GM18861 (cell line): ENCODE data around the gene ADD1.

Experiments used
- ATAC-seq: cut with Tn5 transposase; IDR thresholded peaks from one replicate; pipeline ENCODE4 v1.9.1; 2021; ENCODE audit not compliant: unreplicated experiment

ADD1 gene

GRCh38 chr4:2834001-2834921 is 9.4 kb upstream of the ADD1 start:
- no peak for ATAC-seq

GRCh38 chr4:2835978-2836377 is 7.7 kb upstream of the ADD1 start:
- no peak for ATAC-seq

GRCh38 chr4:2836391-2836859 is 7.2 kb upstream of the ADD1 start:
- ATAC-seq = no peak

- ATAC-seq = no peak
Measured at GRCh38 chr4:2837110-2837903, 6.3 kb upstream of the ADD1 start.

- no peak for ATAC-seq
Measured at GRCh38 chr4:2837904-2838496, 5.6 kb upstream of the ADD1 start.

- ATAC-seq = no peak
Measured at GRCh38 chr4:2839060-2839459, 4.6 kb upstream of the ADD1 start.

GRCh38 chr4:2842687-2843262 is 869 bp upstream of the ADD1 start:
- ATAC-seq = no peak

- no peak for ATAC-seq
Measured at GRCh38 chr4:2843941-2844584, 419 bp downstream of the ADD1 start.

- no peak for ATAC-seq
Measured at GRCh38 chr4:2846172-2846571, 2.5 kb downstream of the ADD1 start.

- no peak for ATAC-seq
Measured at GRCh38 chr4:2847302-2847871, 3.7 kb downstream of the ADD1 start.

- ATAC-seq = no peak
Measured at GRCh38 chr4:2848449-2848848, 4.8 kb downstream of the ADD1 start.

GRCh38 chr4:2849267-2850152 is 5.9 kb downstream of the ADD1 start:
- ATAC-seq = no peak

GRCh38 chr4:2850966-2851798 is 7.5 kb downstream of the ADD1 start:
- ATAC-seq = no peak

GRCh38 chr4:2852481-2852921 is 8.9 kb downstream of the ADD1 start:
- ATAC-seq = peak; percentile 64

GRCh38 chr4:2855584-2855983 is 11.9 kb downstream of the ADD1 start:
- no peak for ATAC-seq

GRCh38 chr4:2856266-2856665 is 12.6 kb downstream of the ADD1 start:
- no peak for ATAC-seq

GRCh38 chr4:2857349-2857927 is 13.8 kb downstream of the ADD1 start:
- ATAC-seq = no peak
